H1 (cell line): ENCODE data around the gene ASB6. TPM values are rescaled to one million over a fixed set of nuclear protein-coding genes. Genes with fewer than 3 reads are reported as not detected.

Source experiments
- POU5F1 ChIP-seq: IDR thresholded peaks from 2 replicates; pipeline ENCODE4 v1.6.1; 2011; ENCODE audit warnings: low read depth, mild to moderate bottlenecking, low read length, moderate library complexity
- SIX5 ChIP-seq: IDR thresholded peaks from 2 replicates; pipeline ENCODE4 v1.6.1; 2011; ENCODE audit warnings: mild to moderate bottlenecking, low read depth, low read length
- YY1 ChIP-seq: IDR thresholded peaks from 2 replicates; pipeline ENCODE4 v1.6.1; 2011; ENCODE audit warnings: low read depth, mild to moderate bottlenecking, low read length
- polyA plus RNA-seq, 7 experiments: library from polyadenylated mRNA; depleted of rRNA in 3 of 7; stranded (reverse) in 5 of 7; unstranded in 2 of 7; fragments of >200 nt in 5 of 7; fragments of 200-250 nt in 2 of 7; gene quantifications; 1 replicate in 5 of 7; 2 replicates in 1 of 7; 4 replicates in 1 of 7; pipeline versions ENCODE4 v1.2.1 to v1.2.3, GENCODE V29; 2011 to 2013; ENCODE audit warnings: missing spikeins in 2 of 7, mixed read lengths in 2 of 7
- total RNA-seq: library from RNA; stranded (reverse); fragmentation: NEBNext Ultra II Directional; extraction: Animal tissue kit (Norgen Biotek cat#: 25700); gene quantifications from 2 replicates; pipeline ENCODE4 v1.2.1, GENCODE V29; 2021
- TF ChIP-seq, protein P1 (sequence below): fragments of 300-600 bp; sonication (generic); IDR thresholded peaks from 2 replicates; pipeline ENCODE4 v1.7.1; 2012; ENCODE audit warnings: low read length, moderate library complexity, mild to moderate bottlenecking, inconsistent platforms; ENCODE audit not compliant: insufficient replicate concordance

The ASB6 gene
- total and polyA plus RNA-seq, 2 of the 8 experiments (the other 6 are each of a cell fraction or from before 2014, with no cell fraction given): 14.0 to 17.3 TPM

GRCh38 chr9:129679537-129679936, 37.6 kb upstream of the ASB6 start (continued):
- TF ChIP-seq, protein P1, sequence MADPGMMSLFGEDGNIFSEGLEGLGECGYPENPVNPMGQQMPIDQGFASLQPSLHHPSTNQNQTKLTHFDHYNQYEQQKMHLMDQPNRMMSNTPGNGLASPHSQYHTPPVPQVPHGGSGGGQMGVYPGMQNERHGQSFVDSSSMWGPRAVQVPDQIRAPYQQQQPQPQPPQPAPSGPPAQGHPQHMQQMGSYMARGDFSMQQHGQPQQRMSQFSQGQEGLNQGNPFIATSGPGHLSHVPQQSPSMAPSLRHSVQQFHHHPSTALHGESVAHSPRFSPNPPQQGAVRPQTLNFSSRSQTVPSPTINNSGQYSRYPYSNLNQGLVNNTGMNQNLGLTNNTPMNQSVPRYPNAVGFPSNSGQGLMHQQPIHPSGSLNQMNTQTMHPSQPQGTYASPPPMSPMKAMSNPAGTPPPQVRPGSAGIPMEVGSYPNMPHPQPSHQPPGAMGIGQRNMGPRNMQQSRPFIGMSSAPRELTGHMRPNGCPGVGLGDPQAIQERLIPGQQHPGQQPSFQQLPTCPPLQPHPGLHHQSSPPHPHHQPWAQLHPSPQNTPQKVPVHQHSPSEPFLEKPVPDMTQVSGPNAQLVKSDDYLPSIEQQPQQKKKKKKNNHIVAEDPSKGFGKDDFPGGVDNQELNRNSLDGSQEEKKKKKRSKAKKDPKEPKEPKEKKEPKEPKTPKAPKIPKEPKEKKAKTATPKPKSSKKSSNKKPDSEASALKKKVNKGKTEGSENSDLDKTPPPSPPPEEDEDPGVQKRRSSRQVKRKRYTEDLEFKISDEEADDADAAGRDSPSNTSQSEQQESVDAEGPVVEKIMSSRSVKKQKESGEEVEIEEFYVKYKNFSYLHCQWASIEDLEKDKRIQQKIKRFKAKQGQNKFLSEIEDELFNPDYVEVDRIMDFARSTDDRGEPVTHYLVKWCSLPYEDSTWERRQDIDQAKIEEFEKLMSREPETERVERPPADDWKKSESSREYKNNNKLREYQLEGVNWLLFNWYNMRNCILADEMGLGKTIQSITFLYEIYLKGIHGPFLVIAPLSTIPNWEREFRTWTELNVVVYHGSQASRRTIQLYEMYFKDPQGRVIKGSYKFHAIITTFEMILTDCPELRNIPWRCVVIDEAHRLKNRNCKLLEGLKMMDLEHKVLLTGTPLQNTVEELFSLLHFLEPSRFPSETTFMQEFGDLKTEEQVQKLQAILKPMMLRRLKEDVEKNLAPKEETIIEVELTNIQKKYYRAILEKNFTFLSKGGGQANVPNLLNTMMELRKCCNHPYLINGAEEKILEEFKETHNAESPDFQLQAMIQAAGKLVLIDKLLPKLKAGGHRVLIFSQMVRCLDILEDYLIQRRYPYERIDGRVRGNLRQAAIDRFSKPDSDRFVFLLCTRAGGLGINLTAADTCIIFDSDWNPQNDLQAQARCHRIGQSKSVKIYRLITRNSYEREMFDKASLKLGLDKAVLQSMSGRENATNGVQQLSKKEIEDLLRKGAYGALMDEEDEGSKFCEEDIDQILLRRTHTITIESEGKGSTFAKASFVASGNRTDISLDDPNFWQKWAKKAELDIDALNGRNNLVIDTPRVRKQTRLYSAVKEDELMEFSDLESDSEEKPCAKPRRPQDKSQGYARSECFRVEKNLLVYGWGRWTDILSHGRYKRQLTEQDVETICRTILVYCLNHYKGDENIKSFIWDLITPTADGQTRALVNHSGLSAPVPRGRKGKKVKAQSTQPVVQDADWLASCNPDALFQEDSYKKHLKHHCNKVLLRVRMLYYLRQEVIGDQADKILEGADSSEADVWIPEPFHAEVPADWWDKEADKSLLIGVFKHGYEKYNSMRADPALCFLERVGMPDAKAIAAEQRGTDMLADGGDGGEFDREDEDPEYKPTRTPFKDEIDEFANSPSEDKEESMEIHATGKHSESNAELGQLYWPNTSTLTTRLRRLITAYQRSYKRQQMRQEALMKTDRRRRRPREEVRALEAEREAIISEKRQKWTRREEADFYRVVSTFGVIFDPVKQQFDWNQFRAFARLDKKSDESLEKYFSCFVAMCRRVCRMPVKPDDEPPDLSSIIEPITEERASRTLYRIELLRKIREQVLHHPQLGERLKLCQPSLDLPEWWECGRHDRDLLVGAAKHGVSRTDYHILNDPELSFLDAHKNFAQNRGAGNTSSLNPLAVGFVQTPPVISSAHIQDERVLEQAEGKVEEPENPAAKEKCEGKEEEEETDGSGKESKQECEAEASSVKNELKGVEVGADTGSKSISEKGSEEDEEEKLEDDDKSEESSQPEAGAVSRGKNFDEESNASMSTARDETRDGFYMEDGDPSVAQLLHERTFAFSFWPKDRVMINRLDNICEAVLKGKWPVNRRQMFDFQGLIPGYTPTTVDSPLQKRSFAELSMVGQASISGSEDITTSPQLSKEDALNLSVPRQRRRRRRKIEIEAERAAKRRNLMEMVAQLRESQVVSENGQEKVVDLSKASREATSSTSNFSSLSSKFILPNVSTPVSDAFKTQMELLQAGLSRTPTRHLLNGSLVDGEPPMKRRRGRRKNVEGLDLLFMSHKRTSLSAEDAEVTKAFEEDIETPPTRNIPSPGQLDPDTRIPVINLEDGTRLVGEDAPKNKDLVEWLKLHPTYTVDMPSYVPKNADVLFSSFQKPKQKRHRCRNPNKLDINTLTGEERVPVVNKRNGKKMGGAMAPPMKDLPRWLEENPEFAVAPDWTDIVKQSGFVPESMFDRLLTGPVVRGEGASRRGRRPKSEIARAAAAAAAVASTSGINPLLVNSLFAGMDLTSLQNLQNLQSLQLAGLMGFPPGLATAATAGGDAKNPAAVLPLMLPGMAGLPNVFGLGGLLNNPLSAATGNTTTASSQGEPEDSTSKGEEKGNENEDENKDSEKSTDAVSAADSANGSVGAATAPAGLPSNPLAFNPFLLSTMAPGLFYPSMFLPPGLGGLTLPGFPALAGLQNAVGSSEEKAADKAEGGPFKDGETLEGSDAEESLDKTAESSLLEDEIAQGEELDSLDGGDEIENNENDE: no peak
- TF ChIP-seq YY1 (no peak), SIX5 (no peak), POU5F1 (no peak)
